Measurements from ENCODE around the gene DENND1C. TPM values are rescaled to one million over a fixed set of nuclear protein-coding genes. Genes with fewer than 3 reads are reported as not detected.
"Not testable (repeated sequence)": the region's sequence is repeated elsewhere in the genome, so short reads cannot be mapped to it uniquely, and the experiment has no call there.

The DENND1C gene
- total RNA-seq, 6 experiments from 2014 or later, result 0.90 to 2.7 (median 1.8) TPM

DNA sequence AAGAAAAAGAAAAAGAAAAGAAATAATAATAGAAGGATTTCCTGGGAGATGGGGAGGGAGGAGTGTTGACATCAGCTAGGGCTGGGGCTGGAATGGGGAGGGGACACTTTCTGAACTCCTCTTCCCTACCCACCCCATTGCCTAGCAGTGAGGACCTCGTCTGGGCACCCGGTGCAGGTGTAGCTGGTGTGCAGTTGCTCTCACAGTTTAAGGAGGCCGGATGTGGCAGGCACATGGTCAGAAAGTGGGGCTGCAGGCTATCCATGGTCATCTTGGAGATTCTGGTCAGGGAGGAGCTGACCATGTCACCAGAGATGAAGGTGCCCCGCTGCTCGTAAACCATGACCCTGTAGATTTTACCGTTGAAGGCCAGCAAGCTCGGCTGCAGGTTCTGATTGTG lies 29.0 kb upstream of the DENND1C start:
- no peaks in the 10 kb centered on the region for H3K4me1 ChIP-seq

DNA sequence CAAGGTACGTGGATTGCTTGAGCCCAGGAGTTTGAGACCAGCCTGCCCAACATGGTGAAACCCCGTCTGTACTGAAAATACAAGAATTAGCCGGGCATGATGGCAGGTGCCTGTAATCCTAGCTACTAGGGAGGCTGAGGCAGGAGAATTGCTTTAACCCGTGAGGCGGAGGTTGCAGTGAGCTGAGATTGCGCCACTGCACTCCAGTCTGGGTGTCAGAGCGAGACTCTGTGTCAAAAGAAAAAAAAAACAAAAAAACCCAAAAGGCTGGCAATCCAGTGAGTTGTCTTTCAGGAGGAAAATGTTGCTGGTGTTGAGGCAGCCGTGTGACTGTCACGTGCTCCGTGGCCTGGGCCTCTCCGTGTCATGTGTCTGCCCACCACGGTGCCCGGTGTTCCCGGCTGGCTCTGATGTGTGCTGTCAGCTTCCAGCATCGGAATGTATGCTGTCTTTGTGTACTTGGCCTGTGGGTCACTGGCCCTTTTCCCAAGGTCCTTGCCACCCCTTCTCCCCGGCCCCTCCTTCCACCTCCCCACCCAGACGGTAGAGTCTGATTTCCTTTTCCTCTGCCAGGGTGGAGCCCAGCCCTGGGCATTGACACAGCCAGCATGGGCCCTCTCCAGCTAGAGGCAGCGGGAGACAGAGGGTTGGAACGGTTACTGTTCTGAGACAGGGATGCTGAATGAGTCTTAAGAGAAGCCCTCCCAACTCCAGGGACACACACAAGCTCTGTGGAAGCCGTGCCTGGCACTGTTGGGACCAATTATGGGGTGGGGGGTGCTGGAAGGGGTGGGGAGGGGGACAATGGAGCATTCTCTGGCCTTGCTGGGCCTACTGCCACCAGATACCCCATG lies 27.8 kb upstream of the DENND1C start:
- Histone ChIP-seq H3K27ac (peak overlapping the region in 1 of 3 donors; percentile 18), H3K36me3 (no peaks in the 10 kb centered on the region), H3K4me3 (no peak overlapping the region), H3K27me3 (no peaks in the 10 kb centered on the region), H3K4me1 (no peaks in the 10 kb centered on the region), H3K9me3 (no peaks in the 10 kb centered on the region)
- intact Hi-C loops (cut with DNase I), result no loop called here
- TF ChIP-seq, protein P1, sequence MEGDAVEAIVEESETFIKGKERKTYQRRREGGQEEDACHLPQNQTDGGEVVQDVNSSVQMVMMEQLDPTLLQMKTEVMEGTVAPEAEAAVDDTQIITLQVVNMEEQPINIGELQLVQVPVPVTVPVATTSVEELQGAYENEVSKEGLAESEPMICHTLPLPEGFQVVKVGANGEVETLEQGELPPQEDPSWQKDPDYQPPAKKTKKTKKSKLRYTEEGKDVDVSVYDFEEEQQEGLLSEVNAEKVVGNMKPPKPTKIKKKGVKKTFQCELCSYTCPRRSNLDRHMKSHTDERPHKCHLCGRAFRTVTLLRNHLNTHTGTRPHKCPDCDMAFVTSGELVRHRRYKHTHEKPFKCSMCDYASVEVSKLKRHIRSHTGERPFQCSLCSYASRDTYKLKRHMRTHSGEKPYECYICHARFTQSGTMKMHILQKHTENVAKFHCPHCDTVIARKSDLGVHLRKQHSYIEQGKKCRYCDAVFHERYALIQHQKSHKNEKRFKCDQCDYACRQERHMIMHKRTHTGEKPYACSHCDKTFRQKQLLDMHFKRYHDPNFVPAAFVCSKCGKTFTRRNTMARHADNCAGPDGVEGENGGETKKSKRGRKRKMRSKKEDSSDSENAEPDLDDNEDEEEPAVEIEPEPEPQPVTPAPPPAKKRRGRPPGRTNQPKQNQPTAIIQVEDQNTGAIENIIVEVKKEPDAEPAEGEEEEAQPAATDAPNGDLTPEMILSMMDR (IDR thresholded peaks at IDR 0.05), result no peak
- no peak for TF ChIP-seq POLR2A (IDR thresholded peaks at IDR 0.05)
- DNase-seq, result peak in 2 of 3 donors; percentile 57 to 68
- whole genome bisulfite sequencing (ENCODE audit: insufficient coverage, low coverage, low lambda C conversion rate, missing lambda C conversion rate), result 26% methylated on average over 15 of the region's 20 CpGs
- peak; percentile 72 to 87 (median 76) for ATAC-seq

More for the DNA sequence above, 29.0 kb upstream of the DENND1C start:
- 23% methylated on average over 2 of the region's 7 CpGs for WGBS (ENCODE audit: insufficient coverage, low coverage, low lambda C conversion rate, missing lambda C conversion rate)
- Histone ChIP-seq H3K27me3 (no peaks in the 10 kb centered on the region), H3K36me3 (no peaks in the 10 kb centered on the region), H3K4me3 (no peak overlapping the region), H3K9me3 (no peaks in the 10 kb centered on the region), H3K27ac (no peak overlapping the region)
- ATAC-seq, result no peak
- TF ChIP-seq POLR2A (IDR thresholded peaks at IDR 0.05), result no peak
- TF ChIP-seq, protein P1 (IDR thresholded peaks at IDR 0.05), result no peak
- no peak for DNase-seq
- intact Hi-C loops (cut with DNase I), result loop anchor here in 1 of 2 donors (10.0 kb wide), 1 partner anchor 354 kb away; no protein-coding TSS in a partner anchor

DNA sequence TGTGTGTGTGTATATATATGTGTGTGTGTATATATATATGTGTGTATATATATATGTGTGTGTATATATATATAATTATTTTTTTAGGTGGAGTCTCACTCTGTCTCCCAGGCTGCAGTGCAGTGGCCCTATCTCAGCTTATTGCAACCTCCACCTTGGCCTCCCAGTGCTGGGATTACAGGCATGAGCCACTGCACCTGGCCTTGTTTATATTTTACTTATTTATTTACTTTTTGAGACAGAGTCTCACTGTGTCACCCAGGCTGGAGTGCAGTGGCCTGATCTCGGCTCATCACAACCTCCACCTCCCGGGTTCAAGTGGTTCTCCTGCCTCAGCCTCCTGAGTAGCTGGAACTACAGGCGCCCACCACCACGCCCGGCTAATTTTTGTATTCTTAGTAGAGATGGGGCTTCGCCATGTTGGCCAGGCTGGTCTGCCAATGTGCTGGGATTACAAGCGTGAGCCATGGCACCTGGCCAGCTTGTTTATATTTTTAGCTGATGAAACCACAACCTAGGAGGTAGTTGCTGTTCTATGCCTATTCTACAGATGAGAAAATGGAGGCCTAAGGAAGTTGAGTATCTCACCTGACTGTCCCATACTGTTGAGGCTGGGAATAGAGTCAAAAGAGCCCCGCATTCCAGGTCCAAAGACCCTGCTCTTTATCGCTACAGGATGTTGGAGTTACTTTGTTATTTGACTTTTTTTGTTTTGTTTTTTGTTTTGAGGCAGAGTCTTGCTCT lies 26.6 kb upstream of the DENND1C start:
- DNase-seq; H3K4me1 ChIP-seq; H3K4me3 ChIP-seq; H3K9me3 ChIP-seq; H3K27ac ChIP-seq; intact Hi-C loops (cut with DNase I); H3K36me3 ChIP-seq; H3K27me3 ChIP-seq: not testable (repeated sequence)
- ATAC-seq, result peak in 1 of 4 donors; percentile 34
- WGBS (ENCODE audit: insufficient coverage, low coverage, low lambda C conversion rate, missing lambda C conversion rate), result 60% methylated on average over 6 of the region's 9 CpGs

DNA sequence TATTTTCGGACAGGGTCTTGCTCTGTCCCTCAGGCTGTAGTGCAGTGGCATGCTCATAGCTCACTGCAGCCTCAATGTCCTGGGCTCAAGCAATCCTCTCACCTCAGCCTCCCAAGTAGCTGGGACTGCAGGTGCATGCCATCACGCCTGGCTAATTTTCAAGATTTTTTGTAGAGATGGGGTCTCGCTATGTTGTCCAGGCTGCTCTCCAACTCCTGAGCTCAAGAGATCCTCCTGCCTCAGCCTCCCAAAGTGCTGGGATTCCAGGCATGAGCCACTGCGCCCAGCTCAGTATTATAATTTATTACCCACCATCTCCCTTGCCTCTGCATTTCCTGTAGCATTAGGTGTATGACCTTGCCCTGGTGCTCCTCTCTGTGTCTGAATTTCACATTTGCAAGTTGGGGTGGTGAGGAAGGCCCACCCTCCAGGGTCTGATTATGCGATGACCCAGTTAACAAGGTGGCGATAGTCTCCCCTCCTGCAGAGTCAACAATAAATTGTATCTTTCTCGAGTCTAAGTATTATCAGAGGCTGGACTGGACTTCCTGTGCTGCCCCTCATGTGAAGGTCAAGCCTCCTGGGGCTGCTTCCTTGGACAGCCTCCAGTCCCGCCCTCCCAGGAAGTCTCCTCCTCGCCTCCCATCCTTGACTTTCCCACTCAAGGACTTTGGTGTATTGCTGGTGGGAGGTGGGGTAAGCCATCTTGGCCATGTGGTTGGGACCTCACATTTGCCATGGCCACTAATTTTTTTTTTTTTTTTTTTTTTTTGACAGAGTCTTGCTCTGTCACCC lies 22.0 kb upstream of the DENND1C start:
- peaks cover 0 to 11% of the 10 kb centered on the region in 2 donors for H3K27me3 ChIP-seq
- WGBS (ENCODE audit: insufficient coverage, low coverage, low lambda C conversion rate, missing lambda C conversion rate), result 90% methylated on average over 7 of the region's 9 CpGs
- intact Hi-C loops (cut with DNase I), result no loop called here
- H3K4me3 ChIP-seq, result no peak overlapping the region
- DNase-seq (no peak), ATAC-seq (no peak)
- TF ChIP-seq POLR2A (IDR thresholded peaks at IDR 0.05), result no peak
- TF ChIP-seq, protein P1 (IDR thresholded peaks at IDR 0.05), result no peak
- peaks cover 0 to 9% (median 0%) of the 10 kb centered on the region in 4 donors for H3K4me1 ChIP-seq
- H3K36me3 ChIP-seq, result no peaks in the 10 kb centered on the region
- no peak overlapping the region for H3K27ac ChIP-seq
- H3K9me3 ChIP-seq, result no peaks in the 10 kb centered on the region

Data from right lobe of liver (tissue), 6 donors.